H1 (cell line): ENCODE results near the gene MAP3K15. TPM values are rescaled to one million over a fixed set of nuclear protein-coding genes. Genes with fewer than 3 reads are reported as not detected.

Experiments used
- CTCF ChIA-PET: fragments of 300-600 bp; sonication (Branson Sonifier 250); formaldehyde crosslinking; loops from one replicate; lab custom pipeline; 2021; ENCODE audit not compliant: partially characterized antibody; lab: Charles Lee
- POLR2A ChIA-PET: fragments of 300-600 bp; sonication (Branson Sonifier 250); formaldehyde crosslinking; loops from one replicate; lab custom pipeline; 2021; ENCODE audit warnings: inconsistent platforms; ENCODE audit not compliant: partially characterized antibody; lab: Charles Lee
- DNase-seq, 2 experiments: peaks; one replicate each; pipeline versions ENCODE4 v3.0.0 to v3.0.0-alpha.2; 2010 to 2022; ENCODE audit warnings: low spot score in 2 of 2, low read depth in 1 of 2, mixed read lengths in 1 of 2
- FAIRE-seq: peaks from 2 replicates; lab custom pipeline; 2011; peaks lifted over from hg19 to GRCh38; lab: Jason Lieb, UNC
- H2AFZ ChIP-seq: 2 replicates; pipeline ENCODE4 v1.8.1; 2012; ENCODE audit warnings: low read length, inconsistent platforms
- H2AK5ac ChIP-seq: 2 replicates; pipeline ENCODE4 v1.6.1; 2013; ENCODE audit warnings: low read depth, low read length
- H2BK120ac ChIP-seq: replicated peaks from 2 replicates; pipeline ENCODE3; 2013; ENCODE audit warnings: low read depth, low read length, inconsistent platforms
- H2BK12ac ChIP-seq: 2 replicates; pipeline ENCODE4 v1.6.1; 2013; ENCODE audit warnings: low read depth, low read length
- H2BK15ac ChIP-seq: 2 replicates; pipeline ENCODE4 v1.6.1; 2013; ENCODE audit warnings: low read length
- H2BK20ac ChIP-seq: 2 replicates; pipeline ENCODE4 v1.6.1; 2013; ENCODE audit warnings: low read length
- H2BK5ac ChIP-seq: 2 replicates; pipeline ENCODE4 v1.6.1; 2013; ENCODE audit warnings: low read depth, low read length
- H3K14ac ChIP-seq: 2 replicates; pipeline ENCODE4 v1.6.1; 2013; ENCODE audit warnings: inconsistent platforms; ENCODE audit not compliant: insufficient read length
- H3K18ac ChIP-seq: 2 replicates; pipeline ENCODE4 v1.6.1; 2013; ENCODE audit warnings: low read length; ENCODE audit errors: extremely low read depth
- H3K23ac ChIP-seq: 2 replicates; pipeline ENCODE4 v1.6.1; 2013; ENCODE audit warnings: inconsistent platforms; ENCODE audit not compliant: insufficient read length
- H3K23me2 ChIP-seq: 2 replicates; pipeline ENCODE4 v1.6.1; 2013; ENCODE audit warnings: low read depth, low read length
- H3K27ac ChIP-seq: 2 replicates; pipeline ENCODE4 v1.6.1; 2011; ENCODE audit warnings: low read depth, low read length, inconsistent platforms
- H3K27me3 ChIP-seq, 4 experiments: replicated peaks in 1 of 4; 1 replicate in 1 of 4; 2 replicates in 3 of 4; pipeline versions ENCODE4 v1.6.1 to v1.8.1; 2011 to 2013; ENCODE audit warnings: low read length in 3 of 4, mild to moderate bottlenecking in 3 of 4, inconsistent platforms in 2 of 4, mixed read lengths in 2 of 4, moderate library complexity in 1 of 4; ENCODE audit not compliant: control insufficient read depth in 3 of 4, insufficient read depth in 3 of 4; ENCODE audit errors: extremely low read depth in 1 of 4
- H3K36me3 ChIP-seq, 4 experiments: 2 replicates each; pipeline versions ENCODE4 v1.6.1 to v1.8.1; 2011 to 2013; ENCODE audit warnings: mild to moderate bottlenecking in 4 of 4, low read length in 3 of 4, moderate library complexity in 2 of 4, control low read depth in 1 of 4, inconsistent platforms in 1 of 4; ENCODE audit not compliant: insufficient read depth in 4 of 4, control insufficient read depth in 2 of 4
- H3K4ac ChIP-seq: replicated peaks from 2 replicates; pipeline ENCODE3; 2013; ENCODE audit warnings: low read length, low read depth, mixed read lengths, inconsistent platforms; ENCODE audit not compliant: insufficient read length
- H3K4me1 ChIP-seq, 4 experiments: replicated peaks in 1 of 4; 1 replicate in 1 of 4; 2 replicates in 3 of 4; pipeline versions ENCODE4 v1.6.1 to v1.8.1; 2011 to 2013; ENCODE audit warnings: low read length in 3 of 4, inconsistent platforms in 2 of 4, mixed read lengths in 1 of 4; ENCODE audit not compliant: insufficient read depth in 4 of 4, control insufficient read depth in 3 of 4
- H3K4me2 ChIP-seq, 2 experiments: 2 replicates each; pipeline versions ENCODE4 v1.6.1 to v1.8.1; 2011 to 2013; ENCODE audit warnings: low read depth in 2 of 2, low read length in 2 of 2, control low read depth in 1 of 2, inconsistent platforms in 1 of 2, mild to moderate bottlenecking in 1 of 2; ENCODE audit not compliant: insufficient read depth in 1 of 2
- H3K4me3 ChIP-seq, 4 experiments: fragments of 200-600, 300-600 bp in 1 of 4; sonication (generic), shearing (Covaris generic), sonication (Bioruptor Twin) in 1 of 4; 2 replicates each; pipeline versions ENCODE4 v1.5.1 to v1.8.1; 2011 to 2016; ENCODE audit warnings: low read length in 4 of 4, low read depth in 3 of 4, control low read depth in 2 of 4, inconsistent platforms in 2 of 4, mild to moderate bottlenecking in 2 of 4, mixed read lengths in 1 of 4, moderate library complexity in 1 of 4; ENCODE audit not compliant: insufficient read depth in 2 of 4; ENCODE audit errors: extremely low read depth in 1 of 4
- H3K56ac ChIP-seq: replicated peaks from 2 replicates; pipeline ENCODE3; 2013; ENCODE audit warnings: low read depth, mild to moderate bottlenecking, mixed read lengths, low read length, inconsistent platforms; ENCODE audit not compliant: insufficient read length
- H3K79me1 ChIP-seq: 2 replicates; pipeline ENCODE4 v1.6.1; 2013; ENCODE audit warnings: low read depth, low read length, control low read depth
- H3K79me2 ChIP-seq, 2 experiments: 2 replicates each; pipeline versions ENCODE4 v1.6.1 to v1.8.1; 2012 to 2013; ENCODE audit warnings: low read length in 2 of 2, mild to moderate bottlenecking in 2 of 2, inconsistent platforms in 1 of 2; ENCODE audit not compliant: insufficient read depth in 2 of 2, control insufficient read depth in 1 of 2
- H3K9ac ChIP-seq, 4 experiments: replicated peaks in 1 of 4; 1 replicate in 1 of 4; 2 replicates in 3 of 4; pipeline versions ENCODE4 v1.6.1 to v1.8.1; 2011 to 2013; ENCODE audit warnings: low read depth in 3 of 4, low read length in 3 of 4, control low read depth in 2 of 4, mild to moderate bottlenecking in 2 of 4, moderate library complexity in 2 of 4, inconsistent platforms in 1 of 4; ENCODE audit errors: extremely low read depth in 1 of 4
- H3K9me3 ChIP-seq, 2 experiments: 2 replicates each; pipeline versions ENCODE4 v1.6.1 to v1.8.1; 2012 to 2013; ENCODE audit warnings: mild to moderate bottlenecking in 2 of 2, moderate library complexity in 2 of 2, control low read depth in 1 of 2, inconsistent platforms in 1 of 2, low read depth in 1 of 2, low read length in 1 of 2, mixed read lengths in 1 of 2; ENCODE audit not compliant: insufficient read depth in 2 of 2
- H4K20me1 ChIP-seq, 2 experiments: replicated peaks in 1 of 2; 2 replicates each; pipeline versions ENCODE3 to v1.8.1; 2011 to 2013; ENCODE audit warnings: inconsistent platforms in 2 of 2, low read length in 2 of 2, mild to moderate bottlenecking in 1 of 2; ENCODE audit not compliant: insufficient read depth in 2 of 2, control insufficient read depth in 1 of 2
- H4K5ac ChIP-seq: 2 replicates; pipeline ENCODE4 v1.6.1; 2013; ENCODE audit warnings: low read length, low read depth, mixed read lengths, inconsistent platforms; ENCODE audit not compliant: insufficient read length
- H4K8ac ChIP-seq: 2 replicates; pipeline ENCODE4 v1.8.0; 2013; ENCODE audit warnings: mild to moderate bottlenecking, moderate library complexity, low read length, inconsistent platforms; ENCODE audit not compliant: insufficient read depth; ENCODE audit errors: extremely low read depth
- H4K91ac ChIP-seq: replicated peaks from 2 replicates; pipeline ENCODE3; 2013; ENCODE audit warnings: low read length, mixed read lengths, inconsistent platforms; ENCODE audit not compliant: insufficient read length
- BACH1 ChIP-seq: IDR thresholded peaks from 2 replicates; pipeline ENCODE4 v1.6.1; 2012; ENCODE audit warnings: low read length, improper control_type of control experiment
- CBX8 ChIP-seq: fragments of 300-800, 300-1000 bp; sonication (generic); IDR thresholded peaks from 2 replicates; pipeline ENCODE4 v1.7.1; 2016; ENCODE audit warnings: low read depth, low read length, borderline replicate concordance
- CHD2 ChIP-seq: IDR thresholded peaks from 2 replicates; pipeline ENCODE4 v1.6.1; 2012; ENCODE audit warnings: low read length, improper control_type of control experiment
- FOSL1 ChIP-seq: IDR thresholded peaks from 2 replicates; pipeline ENCODE4 v1.6.1; 2011; ENCODE audit warnings: mild to moderate bottlenecking, low read depth, low read length, moderate library complexity; ENCODE audit not compliant: insufficient read depth
- GTF2F1 ChIP-seq: IDR thresholded peaks from 2 replicates; pipeline ENCODE4 v1.6.1; 2012; ENCODE audit warnings: low read depth, low read length, improper control_type of control experiment, borderline replicate concordance
- KDM5A ChIP-seq: fragments of 200-600 bp; IDR thresholded peaks from 2 replicates; pipeline ENCODE4 v1.7.1; 2012; ENCODE audit warnings: mild to moderate bottlenecking, low read length, inconsistent platforms, mixed read lengths
- NRF1 ChIP-seq: IDR thresholded peaks from 2 replicates; pipeline ENCODE4 v1.6.1; 2011; ENCODE audit warnings: mild to moderate bottlenecking, low read depth, low read length, improper control_type of control experiment
- RAD21 ChIP-seq, 2 experiments: IDR thresholded peaks in 1 of 2; conservative IDR thresholded peaks in 1 of 2; 2 replicates each; pipeline ENCODE4 v1.6.1; 2011; ENCODE audit warnings: low read depth in 2 of 2, low read length in 2 of 2, improper control_type of control experiment in 1 of 2, inconsistent platforms in 1 of 2, mild to moderate bottlenecking in 1 of 2, moderate library complexity in 1 of 2
- SIN3A ChIP-seq, 2 experiments: IDR thresholded peaks in 1 of 2; conservative IDR thresholded peaks in 1 of 2; 2 replicates each; pipeline ENCODE4 v1.6.1; 2011 to 2012; ENCODE audit warnings: low read length in 2 of 2, improper control_type of control experiment in 1 of 2, low read depth in 1 of 2, mild to moderate bottlenecking in 1 of 2
- SP4 ChIP-seq: IDR thresholded peaks from 2 replicates; pipeline ENCODE4 v1.6.1; 2012; ENCODE audit warnings: low read length, inconsistent platforms
- SRF ChIP-seq: IDR thresholded peaks from 2 replicates; pipeline ENCODE4 v1.6.1; 2011; ENCODE audit warnings: mild to moderate bottlenecking, low read depth, low read length, moderate library complexity
- TAF1 ChIP-seq: IDR thresholded peaks from 2 replicates; pipeline ENCODE4 v1.6.1; 2011; ENCODE audit warnings: mild to moderate bottlenecking, low read depth, low read length
- WGBS, 2 experiments: shearing (Covaris generic) in 1 of 2; methylation state at CpG; one replicate each; pipeline versions ENCODE4 v1.1.6 to v1.1.7; 2013 to 2015; ENCODE audit warnings: low lambda C conversion rate in 2 of 2, mixed read lengths in 2 of 2, inconsistent platforms in 1 of 2, low coverage in 1 of 2, missing lambda C conversion rate in 1 of 2; ENCODE audit not compliant: insufficient replicate concordance in 2 of 2, insufficient coverage in 1 of 2, insufficient read length in 1 of 2; ENCODE audit errors: extremely low coverage in 1 of 2, missing lambda C conversion rate in 1 of 2; 5-methylcytosine and 5-hydroxymethylcytosine counted together
- polyA plus RNA-seq, 7 experiments: library from polyadenylated mRNA; depleted of rRNA in 3 of 7; stranded (reverse) in 5 of 7; unstranded in 2 of 7; fragments of >200 nt in 5 of 7; fragments of 200-250 nt in 2 of 7; gene quantifications; 1 replicate in 5 of 7; 2 replicates in 1 of 7; 4 replicates in 1 of 7; pipeline versions ENCODE4 v1.2.1 to v1.2.3, GENCODE V29; 2011 to 2013; ENCODE audit warnings: missing spikeins in 2 of 7, mixed read lengths in 2 of 7
- total RNA-seq: library from RNA; stranded (reverse); fragmentation: NEBNext Ultra II Directional; extraction: Animal tissue kit (Norgen Biotek cat#: 25700); gene quantifications from 2 replicates; pipeline ENCODE4 v1.2.1, GENCODE V29; 2021
- TF ChIP-seq, protein P1 (sequence below): IDR thresholded peaks from 2 replicates; pipeline ENCODE4 v1.6.1; 2012; ENCODE audit warnings: low read length, inconsistent platforms

The MAP3K15 gene
- total and polyA plus RNA-seq, 2 of the 8 experiments (the other 6 are each of a cell fraction or from before 2014, with no cell fraction given) = 1.8 to 2.4 TPM

DNA sequence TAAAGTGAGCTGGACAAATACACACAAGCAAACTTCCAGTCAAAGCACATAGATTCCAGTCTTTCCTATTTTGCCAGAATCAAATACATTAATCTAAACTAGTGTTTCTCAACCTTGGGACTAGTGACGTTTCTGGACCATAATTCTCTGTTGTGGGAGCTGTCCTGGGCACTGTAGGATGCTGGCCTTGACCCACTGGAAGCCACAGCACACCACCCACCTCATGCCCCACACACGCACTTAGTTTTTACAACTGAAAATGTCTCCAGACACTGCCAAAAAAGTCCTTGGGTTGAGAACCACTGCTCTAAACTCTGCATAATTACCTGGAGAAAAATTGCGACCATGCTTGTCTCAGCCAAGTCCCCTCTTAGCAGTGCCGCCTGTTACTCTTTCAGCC, 57.6 kb downstream of the MAP3K15 start:
- H2BK20ac ChIP-seq = no peak overlapping the region
- DNase-seq = no peak
- H3K27me3 ChIP-seq = no peaks in the 10 kb centered on the region
- no peak overlapping the region for H2BK5ac ChIP-seq
- no peak overlapping the region for H3K14ac ChIP-seq
- H3K4me2 ChIP-seq = no peak overlapping the region
- H3K18ac ChIP-seq = no peak overlapping the region
- no peak overlapping the region for H2BK15ac ChIP-seq
- no peak overlapping the region for H4K91ac ChIP-seq
- no peak overlapping the region for H3K9ac ChIP-seq
- no peak for FAIRE-seq
- H3K23me2 ChIP-seq = no peaks in the 10 kb centered on the region
- peaks cover 0 to 1% of the 10 kb centered on the region in 2 experiments for H4K20me1 ChIP-seq
- H2AFZ ChIP-seq = no peak overlapping the region
- H4K8ac ChIP-seq = no peak overlapping the region
- 85% methylated on average over 4 of the region's 4 CpGs; no CpG with 5 or more reads in 1 of the 2 experiments for WGBS, 2 experiments
- H2BK120ac ChIP-seq = no peak overlapping the region
- no peak overlapping the region for H2AK5ac ChIP-seq
- no peaks in the 10 kb centered on the region for H3K36me3 ChIP-seq
- no peak overlapping the region for H3K4ac ChIP-seq
- no peak overlapping the region for H4K5ac ChIP-seq
- no peak overlapping the region for H3K27ac ChIP-seq
- no peak overlapping the region for H3K4me3 ChIP-seq
- H3K9me3 ChIP-seq = no peaks in the 10 kb centered on the region
- ChIA-PET CTCF (no interaction called here), POLR2A (no interaction called here)
- H3K23ac ChIP-seq = no peak overlapping the region
- no peak overlapping the region for H3K56ac ChIP-seq
- H2BK12ac ChIP-seq = no peak overlapping the region
- no peaks in the 10 kb centered on the region for H3K79me1 ChIP-seq
- H3K4me1 ChIP-seq = no peaks in the 10 kb centered on the region
- no peaks in the 10 kb centered on the region for H3K79me2 ChIP-seq
- TF ChIP-seq SP4 (no peak), SIN3A (conservative IDR thresholded peaks at IDR 0.05 in 1 of 2, IDR thresholded peaks at IDR 0.05 in 1 of 2; ENCODE audit: low read depth in 1 of 2, low read length in 2 of 2) (no peak), FOSL1 (no peak), CHD2 (no peak), TAF1 (no peak), SRF (no peak), KDM5A (no peak), GTF2F1 (no peak), CBX8 (no peak), BACH1 (no peak), NRF1 (no peak), RAD21 (IDR thresholded peaks at IDR 0.05 in 1 of 2, conservative IDR thresholded peaks at IDR 0.05 in 1 of 2; ENCODE audit: low read depth in 2 of 2, low read length in 2 of 2) (no peak)
- TF ChIP-seq, protein P1, sequence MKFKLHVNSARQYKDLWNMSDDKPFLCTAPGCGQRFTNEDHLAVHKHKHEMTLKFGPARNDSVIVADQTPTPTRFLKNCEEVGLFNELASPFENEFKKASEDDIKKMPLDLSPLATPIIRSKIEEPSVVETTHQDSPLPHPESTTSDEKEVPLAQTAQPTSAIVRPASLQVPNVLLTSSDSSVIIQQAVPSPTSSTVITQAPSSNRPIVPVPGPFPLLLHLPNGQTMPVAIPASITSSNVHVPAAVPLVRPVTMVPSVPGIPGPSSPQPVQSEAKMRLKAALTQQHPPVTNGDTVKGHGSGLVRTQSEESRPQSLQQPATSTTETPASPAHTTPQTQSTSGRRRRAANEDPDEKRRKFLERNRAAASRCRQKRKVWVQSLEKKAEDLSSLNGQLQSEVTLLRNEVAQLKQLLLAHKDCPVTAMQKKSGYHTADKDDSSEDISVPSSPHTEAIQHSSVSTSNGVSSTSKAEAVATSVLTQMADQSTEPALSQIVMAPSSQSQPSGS = no peak
